HG03558 (cell line): ENCODE results near the gene PDE3B.
"Not testable (repeated sequence)": the region's sequence is repeated elsewhere in the genome, so short reads cannot be mapped to it uniquely, and the experiment has no call there.

Source experiments
- ATAC-seq: cut with Tn5 transposase; IDR thresholded peaks from one replicate; pipeline ENCODE4 v1.9.1; 2021; ENCODE audit warnings: moderate number of reproducible peaks; ENCODE audit not compliant: unreplicated experiment; ENCODE audit errors: extremely low read depth

Gene PDE3B

DNA sequence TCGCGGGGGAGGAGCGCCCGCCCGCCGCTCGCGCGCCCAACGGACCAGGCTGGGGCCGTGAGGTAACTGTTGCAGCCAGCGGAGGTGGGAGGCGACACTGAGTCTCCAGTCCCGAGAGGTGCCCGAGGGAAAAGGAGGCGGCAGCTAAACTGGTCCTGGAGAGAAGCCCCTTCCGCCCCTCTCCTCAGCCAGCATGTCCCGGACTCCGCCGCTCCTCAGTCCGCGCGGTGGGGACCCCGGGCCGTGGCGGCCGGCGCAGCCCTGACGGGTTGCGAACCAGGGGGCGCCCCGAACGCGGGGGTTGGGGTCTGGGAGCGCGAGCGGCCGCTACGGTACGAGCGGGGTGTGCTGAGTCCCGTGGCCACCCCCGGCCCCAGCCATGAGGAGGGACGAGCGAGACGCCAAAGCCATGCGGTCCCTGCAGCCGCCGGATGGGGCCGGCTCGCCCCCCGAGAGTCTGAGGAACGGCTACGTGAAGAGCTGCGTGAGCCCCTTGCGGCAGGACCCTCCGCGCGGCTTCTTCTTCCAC, at the start of gene PDE3B:
Gene PDE3B (plus strand): TSS at position 108 of the 529 bp plus-strand sequence. CDS start 272 bp downstream, at position 380.
- ATAC-seq, result no peak

DNA sequence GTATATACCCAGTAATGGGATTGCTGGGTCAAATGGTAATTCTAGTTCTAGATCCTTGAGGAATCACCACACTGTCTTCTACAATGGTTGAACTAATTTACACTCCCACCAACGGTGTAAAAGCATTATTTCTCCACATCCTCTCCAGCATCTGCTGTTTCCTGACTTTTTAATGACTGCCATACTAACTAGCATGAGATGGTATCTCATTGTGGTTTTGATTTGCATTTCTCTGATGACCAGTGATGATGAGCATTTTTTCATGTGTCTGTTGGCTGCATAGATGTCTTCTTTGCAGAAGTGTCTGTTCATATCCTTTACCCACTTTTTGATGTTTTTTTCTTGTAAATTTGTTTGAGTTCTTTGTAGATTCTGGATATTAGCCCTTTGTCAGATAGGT, 48.3 kb upstream of the PDE3B start:
- ATAC-seq, result not testable (repeated sequence)

DNA sequence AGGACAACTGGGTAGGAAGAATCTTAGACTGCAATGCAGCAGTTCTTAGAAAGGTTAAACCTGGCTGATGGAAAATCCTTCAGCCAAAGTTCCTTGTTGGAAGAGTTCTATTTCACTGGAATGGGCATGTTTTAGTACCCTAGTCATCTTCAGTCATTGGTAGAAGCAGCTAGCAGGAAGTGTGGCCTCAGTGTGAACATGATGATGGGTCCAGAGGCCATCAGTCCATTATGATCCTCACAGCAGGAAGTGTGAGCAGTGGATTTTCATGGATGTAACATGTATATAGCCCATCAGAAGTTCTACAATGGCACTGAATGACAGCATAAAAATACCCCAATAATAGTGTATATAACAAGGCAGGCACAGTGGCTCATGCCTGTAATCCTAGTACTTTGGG, 35.9 kb upstream of the PDE3B start:
- ATAC-seq, result no peak

DNA sequence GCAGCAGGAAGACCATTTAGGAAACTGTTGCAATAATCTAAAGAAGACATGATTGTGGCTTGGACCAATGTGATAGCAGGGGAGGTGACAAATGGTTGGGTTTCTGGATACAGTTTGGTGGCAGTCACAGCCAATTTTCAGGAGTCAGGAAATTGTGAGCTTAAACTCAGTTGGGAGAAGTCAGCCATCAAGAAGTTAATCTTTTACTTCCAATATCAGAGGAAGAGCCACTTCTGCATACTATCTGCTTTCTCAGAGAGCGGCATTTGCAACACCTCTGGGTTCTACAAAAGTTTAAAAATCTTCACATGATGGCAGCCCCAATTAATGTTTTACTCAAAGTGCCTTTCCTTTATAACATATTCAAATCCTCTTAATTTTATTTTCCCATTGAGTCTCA, 33.7 kb upstream of the PDE3B start:
- no peak for ATAC-seq

DNA sequence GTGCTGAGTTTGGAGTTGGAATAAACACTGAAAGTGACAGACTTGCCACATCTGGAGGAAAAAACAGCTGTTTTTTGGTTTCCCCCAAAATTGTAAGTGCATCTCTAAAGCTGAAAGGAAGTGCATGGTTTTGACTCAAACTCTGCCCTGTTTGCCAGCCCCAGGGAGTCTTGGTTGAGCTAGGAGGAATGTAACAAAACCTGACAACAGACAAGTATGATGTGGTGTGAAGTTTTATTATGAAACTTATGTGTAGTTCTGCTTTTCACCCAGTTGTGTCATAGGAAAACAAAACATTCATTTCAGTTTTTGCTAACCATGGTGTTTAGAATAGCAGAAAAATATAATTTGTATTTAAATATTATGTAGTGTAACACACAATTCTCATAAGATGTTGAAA, 31.7 kb upstream of the PDE3B start:
- ATAC-seq, result no peak

DNA sequence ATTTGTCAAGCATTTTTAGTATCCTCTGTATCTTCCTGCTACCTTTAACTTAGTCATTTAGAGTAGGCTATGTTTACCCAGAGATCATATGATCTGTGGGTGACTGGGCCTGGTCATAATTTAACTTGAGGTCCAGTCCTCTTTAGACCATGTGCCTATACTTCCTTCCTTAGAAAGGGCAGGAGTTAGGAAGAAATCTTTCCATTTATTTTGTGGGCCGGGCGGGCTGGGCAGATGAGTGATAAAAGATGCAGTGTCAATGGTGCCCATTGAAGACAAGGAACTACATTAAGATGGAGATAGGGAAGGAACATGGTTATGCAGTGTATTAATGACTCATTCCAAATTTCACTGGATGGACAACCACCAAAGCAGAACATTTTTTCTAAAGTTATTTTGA, 30.9 kb upstream of the PDE3B start:
- ATAC-seq, result no peak

DNA sequence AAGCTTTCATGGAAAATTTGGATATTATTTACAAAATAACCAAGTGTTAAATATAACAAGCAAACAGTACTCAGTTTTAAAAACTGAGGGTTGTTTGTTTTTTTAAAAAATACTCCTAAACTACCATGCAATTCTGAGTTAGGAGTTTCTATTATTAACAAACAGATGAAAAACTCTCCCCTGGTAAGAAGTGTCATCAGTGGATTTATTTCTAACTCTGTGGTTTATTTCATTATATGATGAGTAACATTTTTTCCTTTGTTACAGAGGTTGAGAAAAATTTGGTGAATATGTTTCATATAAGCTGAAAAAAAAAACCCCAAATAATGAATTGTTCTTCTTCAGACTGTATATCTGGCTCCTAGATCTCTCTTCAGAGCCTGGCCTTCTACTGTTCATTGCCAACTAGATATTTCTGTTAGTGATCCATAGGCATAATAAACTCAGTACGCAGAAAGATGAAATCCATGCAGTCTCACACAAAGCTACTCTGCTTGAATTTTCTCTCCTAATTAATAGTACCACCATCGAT, 29.4 kb upstream of the PDE3B start:
- no peak for ATAC-seq

DNA sequence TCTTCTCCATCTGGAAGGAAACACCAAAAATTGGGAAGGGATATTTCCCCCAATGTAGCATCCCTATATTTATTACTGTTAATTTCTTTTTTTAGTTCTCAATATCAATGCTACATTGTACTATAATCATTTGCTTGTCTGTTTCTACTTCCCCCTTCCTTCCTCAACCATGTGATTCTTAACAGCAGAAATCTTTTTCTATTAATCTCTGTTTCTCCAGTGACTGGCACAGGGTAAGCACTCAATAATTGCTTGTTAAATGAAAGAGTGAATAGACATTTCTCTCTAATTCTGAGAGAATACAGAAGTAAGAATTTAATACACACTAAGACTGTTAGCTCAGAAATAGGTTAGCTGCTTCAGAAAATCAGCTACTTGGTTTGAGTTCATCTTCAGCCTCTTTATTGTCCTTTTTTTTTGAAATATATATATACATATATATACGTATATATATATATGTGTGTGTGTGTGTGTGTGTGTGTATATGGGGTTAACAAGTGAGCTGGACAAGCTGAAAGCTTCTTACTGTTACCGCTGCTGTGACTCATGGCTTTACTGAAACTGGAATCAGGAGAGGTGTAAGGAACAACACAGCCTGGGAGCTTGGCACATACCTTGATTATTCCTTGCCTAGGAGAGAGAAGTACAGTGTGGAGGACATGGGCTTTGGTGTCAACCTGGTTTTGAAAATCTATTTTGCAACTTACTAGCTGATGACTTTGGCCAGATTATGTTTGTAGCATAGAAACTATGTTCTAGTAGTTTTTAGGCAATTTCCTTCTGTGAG, 26.2 kb upstream of the PDE3B start:
- ATAC-seq, result no peak

DNA sequence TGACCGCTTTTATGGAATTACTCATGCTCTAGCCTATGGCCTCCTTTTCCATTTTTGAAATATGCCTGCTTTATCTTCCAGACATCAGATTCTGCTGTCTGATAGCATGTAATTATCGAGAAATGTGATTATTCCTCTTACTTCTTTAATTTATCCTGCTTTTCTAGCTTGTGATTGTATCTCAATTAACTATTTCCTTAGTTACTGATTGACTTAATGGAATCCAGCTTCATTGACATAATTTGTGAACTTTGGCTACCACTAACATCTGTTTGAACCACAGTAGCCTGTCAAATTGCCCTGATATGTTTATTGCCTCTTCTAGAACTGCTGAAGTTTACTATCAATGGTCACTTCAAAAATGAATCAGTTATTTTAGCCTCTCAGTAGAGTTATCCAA, 25.5 kb upstream of the PDE3B start:
- no peak for ATAC-seq

DNA sequence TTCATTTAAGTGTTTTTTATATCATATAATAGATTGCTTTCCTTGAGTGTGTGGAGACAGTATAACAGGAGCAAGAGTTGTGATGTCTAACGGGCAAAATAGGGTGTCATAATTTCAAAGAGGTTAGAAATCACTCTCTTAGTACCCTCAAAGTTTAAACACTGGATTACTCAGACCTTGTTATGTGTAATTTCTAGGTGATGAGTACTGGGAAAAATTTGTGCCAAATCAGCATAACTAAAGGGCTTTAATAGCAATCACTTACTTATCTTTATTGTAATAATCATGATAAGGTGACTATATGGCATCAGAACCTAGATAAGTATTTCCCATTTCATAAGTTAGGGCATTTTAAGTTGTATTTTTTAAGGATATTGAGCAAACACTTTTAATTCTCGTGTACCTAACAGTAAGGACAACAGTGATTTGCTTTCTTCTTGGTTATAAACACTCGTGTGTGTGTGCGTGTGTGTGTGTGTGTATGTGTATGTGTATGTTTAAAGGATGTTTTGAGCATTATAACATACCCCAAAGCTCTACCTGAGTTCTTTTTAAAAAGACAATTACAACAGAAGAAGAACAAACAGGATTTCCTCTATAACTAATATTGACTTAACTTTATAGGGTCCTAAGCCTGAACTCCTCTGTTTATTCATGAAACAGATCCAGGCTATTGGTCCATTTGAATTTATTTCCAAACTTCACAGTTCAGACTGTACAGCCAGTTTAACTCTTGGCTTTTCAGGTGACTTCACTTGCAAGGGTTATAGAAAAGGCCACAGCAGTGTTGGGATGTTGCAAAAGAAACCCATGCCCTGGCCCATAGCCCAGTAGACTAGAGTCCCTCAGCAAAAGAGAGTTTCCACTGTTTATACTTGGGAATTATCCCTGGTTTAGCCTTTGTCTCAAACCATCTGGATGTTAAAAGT, 23.7 kb upstream of the PDE3B start:
- no peak for ATAC-seq

DNA sequence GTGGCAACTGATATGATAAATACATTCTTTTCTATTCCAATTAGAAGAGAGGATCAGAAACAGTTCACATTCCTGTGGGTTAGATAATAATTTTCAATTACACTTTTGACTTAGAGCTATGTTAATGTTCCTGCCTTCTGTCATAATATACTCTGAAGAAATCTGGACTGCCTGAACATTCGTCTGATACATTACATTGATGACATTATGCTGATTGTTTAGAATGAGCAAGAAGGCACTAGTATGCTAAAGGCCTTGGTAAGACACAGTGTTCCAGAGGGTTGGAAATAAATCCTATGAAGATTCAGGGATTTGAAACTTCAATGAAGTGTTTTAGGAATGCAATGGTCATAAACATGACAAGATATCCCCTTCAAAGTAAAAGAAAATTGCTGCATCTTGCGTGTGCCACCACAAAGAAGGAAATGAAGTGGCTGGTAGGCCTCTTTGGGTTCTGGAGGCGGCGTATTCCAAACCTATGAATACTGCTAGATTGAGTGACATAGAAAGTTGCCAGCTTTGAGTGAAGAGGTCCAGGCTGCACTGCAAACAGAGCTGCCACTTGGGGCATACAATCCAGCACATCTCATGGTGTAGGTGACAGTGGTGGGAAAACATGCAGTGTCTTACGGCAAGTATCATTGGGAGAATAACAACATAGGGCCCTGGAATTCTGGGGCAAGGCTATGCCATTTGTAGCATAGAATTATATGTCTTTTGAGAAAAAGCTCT, 21.2 kb upstream of the PDE3B start:
- no peak for ATAC-seq

DNA sequence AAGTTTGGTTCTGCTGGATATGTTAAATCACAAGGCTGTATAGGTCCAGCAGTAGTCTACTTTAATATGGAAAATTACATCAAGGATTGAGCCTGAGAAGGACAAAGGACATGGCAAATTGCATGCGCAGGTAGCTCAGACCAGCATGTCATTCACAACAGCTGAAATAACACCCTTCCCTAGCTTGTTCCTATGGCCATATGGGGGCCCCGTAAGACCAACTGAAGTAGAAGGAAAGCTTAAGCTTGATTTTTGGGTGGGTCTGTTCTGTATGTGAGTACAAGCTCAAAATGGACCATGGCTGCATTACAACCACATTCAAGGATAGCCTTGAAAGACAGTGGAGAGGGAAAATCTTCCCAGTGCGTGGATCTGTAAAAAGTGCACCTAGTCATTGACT, 20.6 kb upstream of the PDE3B start:
- no peak for ATAC-seq

DNA sequence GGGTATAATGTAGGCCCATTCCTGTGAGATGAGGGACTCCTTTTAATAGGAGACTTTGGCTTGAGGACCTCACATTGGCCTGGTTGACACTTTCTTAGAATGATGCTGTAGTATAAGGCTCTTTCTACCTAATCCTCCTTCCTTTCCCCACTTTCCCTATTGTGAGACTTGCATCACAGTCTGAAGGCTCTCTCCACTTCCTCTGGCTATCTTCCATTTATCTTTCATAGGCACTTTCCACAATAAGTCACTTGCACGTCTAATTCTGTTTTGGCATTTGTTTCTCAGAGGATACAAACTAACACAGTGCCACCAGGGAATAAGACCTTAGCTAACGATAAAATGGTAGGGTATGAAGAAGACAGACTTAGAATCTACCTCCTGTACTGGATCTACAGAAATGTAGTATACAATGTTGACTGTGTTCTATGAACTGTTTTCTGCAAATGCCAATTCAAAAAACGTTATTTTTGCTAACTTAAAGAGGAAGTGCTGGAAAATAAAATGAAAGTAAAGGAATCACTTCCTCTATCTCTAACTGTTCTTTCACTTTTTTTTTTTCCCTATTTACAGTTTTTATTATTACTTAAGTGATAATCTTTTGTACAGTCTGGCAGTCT, 17.9 kb upstream of the PDE3B start:
- no peak for ATAC-seq

DNA sequence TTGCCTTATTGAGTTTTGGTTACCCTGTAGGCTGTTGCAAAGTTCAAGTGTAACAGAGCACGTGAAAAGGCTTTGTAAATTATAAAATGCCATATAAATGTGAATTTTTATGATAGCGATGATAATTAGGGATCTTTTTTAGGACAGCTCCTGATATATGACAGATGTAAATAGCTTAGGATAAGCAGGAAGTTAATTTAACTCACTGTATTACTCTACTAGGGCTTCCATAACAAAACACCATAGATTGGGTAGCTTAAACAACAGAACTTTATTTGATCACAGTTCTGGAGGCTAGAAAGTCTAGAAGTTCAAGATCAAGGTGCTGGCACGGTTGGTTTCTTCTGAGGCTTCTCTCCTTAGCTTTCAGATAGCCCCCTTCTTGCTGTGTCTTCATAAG, 17.0 kb upstream of the PDE3B start:
- ATAC-seq, result no peak

DNA sequence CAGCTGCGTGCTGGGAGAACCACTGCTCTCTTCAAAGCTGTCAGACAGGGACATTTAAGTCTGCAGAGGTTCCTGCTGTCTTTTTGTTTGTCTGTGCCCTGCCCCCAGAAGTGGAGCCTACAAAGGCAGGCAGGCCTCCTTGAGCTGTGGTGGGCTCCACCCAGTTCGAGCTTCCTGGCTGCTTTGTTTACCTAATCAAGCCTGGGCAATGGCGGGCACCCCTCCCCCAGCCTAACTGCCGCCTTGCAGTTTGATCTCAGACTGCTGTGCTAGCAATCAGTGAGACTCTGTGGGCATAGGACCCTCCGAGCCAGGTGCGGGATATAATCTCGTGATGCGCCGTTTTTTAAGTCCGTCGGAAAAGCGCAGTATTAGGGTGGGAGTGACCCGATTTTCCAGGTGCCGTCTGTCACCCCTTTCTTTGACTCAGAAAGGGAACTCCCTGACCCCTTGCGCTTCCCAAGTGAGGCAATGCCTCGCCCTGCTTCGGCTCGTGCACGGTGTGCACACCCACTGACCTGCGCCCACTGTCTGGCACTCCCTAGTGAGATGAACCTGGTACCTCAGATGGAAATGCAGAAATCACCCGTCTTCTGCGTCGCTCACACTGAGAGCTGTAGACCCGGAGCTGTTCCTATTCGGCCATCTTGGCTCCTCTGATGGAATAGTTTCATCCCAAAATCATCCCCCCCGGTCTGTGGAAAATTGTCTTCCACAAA, 9.9 kb upstream of the PDE3B start:
- not testable (repeated sequence) for ATAC-seq

DNA sequence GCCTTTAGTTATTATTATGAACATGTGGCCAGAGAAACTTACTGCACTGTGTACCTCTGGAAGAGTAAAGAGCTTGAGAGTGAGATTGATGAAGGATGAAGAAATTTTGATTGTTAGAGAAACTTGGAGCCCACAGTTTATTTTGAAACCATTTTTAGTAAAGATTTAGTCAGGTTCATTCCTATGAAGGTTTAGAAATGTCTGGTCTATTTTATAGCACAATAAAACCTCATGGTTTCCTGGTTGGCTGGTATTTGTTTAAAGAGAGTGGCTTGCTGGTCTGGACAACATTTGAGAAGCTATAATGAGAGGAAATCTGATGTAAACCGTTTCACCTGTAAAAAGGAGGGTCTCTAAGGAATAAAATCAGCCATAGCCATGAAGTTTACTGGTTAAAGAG, 8.8 kb upstream of the PDE3B start:
- no peak for ATAC-seq

DNA sequence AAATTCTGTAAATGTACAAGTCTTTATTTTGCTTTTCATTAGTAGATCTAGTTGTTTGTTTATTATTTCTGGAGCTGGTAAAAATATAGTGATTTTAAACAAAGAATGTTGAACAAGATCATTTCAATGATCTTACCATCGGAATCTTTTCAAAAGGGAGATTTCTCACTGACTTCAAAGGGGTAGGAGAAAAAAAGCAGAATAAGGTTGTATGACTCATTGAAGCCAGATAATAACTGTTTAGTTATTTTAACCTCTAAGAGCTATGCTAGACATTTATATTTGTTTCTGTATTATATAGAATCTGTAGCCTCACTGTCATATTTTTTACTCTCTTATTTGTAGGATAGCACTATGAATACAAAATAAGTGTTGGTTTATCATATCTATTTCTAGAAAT, 8.1 kb upstream of the PDE3B start:
- no peak for ATAC-seq

DNA sequence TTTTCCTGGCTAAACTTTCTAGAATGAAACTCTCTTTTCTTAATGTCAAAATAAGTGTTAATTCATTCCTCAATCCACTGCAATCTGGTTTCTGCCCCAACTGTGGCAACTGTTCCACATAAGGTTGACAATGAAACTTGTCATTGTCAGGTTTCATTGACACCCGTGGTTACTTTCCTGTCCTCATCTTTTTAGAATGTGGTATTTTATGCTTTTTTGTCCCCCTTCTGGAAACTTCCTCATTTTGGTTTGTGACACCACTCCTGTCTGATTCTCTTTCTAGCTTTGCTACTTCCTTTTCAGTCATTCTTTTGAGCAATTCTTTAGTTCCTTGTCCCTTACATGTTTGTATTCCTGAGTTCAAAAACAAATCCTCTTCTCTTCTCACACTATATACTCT, 7.5 kb upstream of the PDE3B start:
- no peak for ATAC-seq

DNA sequence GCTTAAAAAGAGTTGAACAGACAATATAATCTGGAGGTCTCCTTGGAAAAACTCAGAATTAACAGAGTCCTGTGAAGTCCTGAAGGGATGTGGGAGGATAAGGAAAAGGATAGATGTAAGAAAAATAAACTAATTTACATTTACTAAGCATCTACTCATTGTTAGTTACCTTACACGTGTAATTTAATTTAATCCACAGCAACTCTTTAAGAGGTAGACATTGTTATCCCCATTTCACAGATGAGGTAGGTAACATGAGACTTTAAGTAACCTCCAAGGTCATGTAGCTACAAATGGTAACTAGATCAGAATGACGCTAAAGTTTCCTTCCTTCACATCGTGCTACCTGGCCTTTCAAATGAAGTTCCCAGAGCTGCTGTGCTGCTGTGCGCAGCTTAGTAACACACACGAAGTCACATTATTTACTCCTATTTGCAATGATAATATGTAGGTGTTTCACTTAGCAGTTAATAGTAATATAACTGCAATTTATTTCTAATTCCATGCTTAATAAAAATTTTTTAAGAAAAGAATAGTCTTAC, 5.7 kb upstream of the PDE3B start:
- no peak for ATAC-seq
